Measurements from ENCODE around the gene TRIM72.
"Not testable (repeated sequence)": the region's sequence is repeated elsewhere in the genome, so short reads cannot be mapped to it uniquely, and the experiment has no call there.

The TRIM72 gene

GRCh38 chr16:31276600-31276999, 62.7 kb downstream of the TRIM72 start:
- Histone ChIP-seq H3K9me3 (ENCODE audit: insufficient read depth, low read length) (no peaks in the 10 kb centered on the region), H3K9ac (ENCODE audit: low read length) (no peak overlapping the region), H3K27me3 (ENCODE audit: low read length) (no peaks in the 10 kb centered on the region), H3K9me2 (replicated peaks; ENCODE audit: insufficient read depth, low read length) (no peaks in the 10 kb centered on the region), H2AFZ (ENCODE audit: low read depth, low read length, severe bottlenecking) (no peak overlapping the region), H4K20me1 (ENCODE audit: low read depth, low read length) (no peaks in the 10 kb centered on the region), H3K36me3 (ENCODE audit: low read length) (no peaks in the 10 kb centered on the region), H3K4me3 (ENCODE audit: insufficient read depth, low read length, poor library complexity, severe bottlenecking) (no peak overlapping the region), H3K79me2 (ENCODE audit: insufficient read depth, low read length) (no peaks in the 10 kb centered on the region), H3F3A (ENCODE audit: insufficient read depth) (no peaks in the 10 kb centered on the region), H3K4me2 (ENCODE audit: low read depth, low read length, poor library complexity, severe bottlenecking) (no peak overlapping the region), H3K27ac (ENCODE audit: low read depth, low read length) (no peak overlapping the region)
- TF ChIP-seq CTCF (IDR thresholded peaks at IDR 0.05; ENCODE audit: insufficient read depth, low read length, poor library complexity, severe bottlenecking): no peak

- no peaks in the 10 kb centered on the region for H3F3A ChIP-seq (ENCODE audit: insufficient read depth)
- no peak for TF ChIP-seq CTCF (IDR thresholded peaks at IDR 0.05; ENCODE audit: insufficient read depth, low read length, poor library complexity, severe bottlenecking)
- TF ChIP-seq EZH2phosphoT487 (conservative IDR thresholded peaks at IDR 0.05; ENCODE audit: low read length): no peak
- H3K9me2 ChIP-seq (replicated peaks; ENCODE audit: insufficient read depth, low read length): no peaks in the 10 kb centered on the region
- no peak overlapping the region for H3K9ac ChIP-seq (ENCODE audit: low read length)
- no peaks in the 10 kb centered on the region for H3K79me2 ChIP-seq (ENCODE audit: insufficient read depth, low read length)
- H3K27ac ChIP-seq (ENCODE audit: low read depth, low read length): no peak overlapping the region
- no peak overlapping the region for H3K4me3 ChIP-seq (ENCODE audit: insufficient read depth, low read length, poor library complexity, severe bottlenecking)
- H3K9me3 ChIP-seq (ENCODE audit: insufficient read depth, low read length): no peaks in the 10 kb centered on the region
- H3K4me2 ChIP-seq (ENCODE audit: low read depth, low read length, poor library complexity, severe bottlenecking): no peak overlapping the region
- no peaks in the 10 kb centered on the region for H3K27me3 ChIP-seq (ENCODE audit: low read length)
- H4K20me1 ChIP-seq (ENCODE audit: low read depth, low read length): no peaks in the 10 kb centered on the region
- no peaks in the 10 kb centered on the region for H3K36me3 ChIP-seq (ENCODE audit: low read length)
- H2AFZ ChIP-seq (ENCODE audit: low read depth, low read length, severe bottlenecking): no peak overlapping the region
Observed at GRCh38 chr16:31277659-31278260, 63.8 kb downstream of the TRIM72 start.

- H4K20me1 ChIP-seq (ENCODE audit: low read depth, low read length); H3K36me3 ChIP-seq (ENCODE audit: low read length); H3K9ac ChIP-seq (ENCODE audit: low read length); H3K79me2 ChIP-seq (ENCODE audit: insufficient read depth, low read length); H3K9me3 ChIP-seq (ENCODE audit: insufficient read depth, low read length); H3K4me2 ChIP-seq (ENCODE audit: low read depth, low read length, poor library complexity, severe bottlenecking); H3K27ac ChIP-seq (ENCODE audit: low read depth, low read length); H3K4me3 ChIP-seq (ENCODE audit: insufficient read depth, low read length, poor library complexity, severe bottlenecking); H3K9me2 ChIP-seq (replicated peaks; ENCODE audit: insufficient read depth, low read length); H2AFZ ChIP-seq (ENCODE audit: low read depth, low read length, severe bottlenecking); H3F3A ChIP-seq (ENCODE audit: insufficient read depth); H3K27me3 ChIP-seq (ENCODE audit: low read length): not testable (repeated sequence)
Observed at GRCh38 chr16:31278853-31279252, 64.9 kb downstream of the TRIM72 start.

Measured in SU-DHL-6 (cell line).